Endothelial cell (in vitro differentiated cells): ENCODE measurements around the gene CDH26. TPM values are rescaled to one million over a fixed set of nuclear protein-coding genes. Genes with fewer than 3 reads are reported as not detected.

ENCODE experiments used
- DNase-seq: peaks from one replicate; pipeline ENCODE4 v3.0.0; 2021; ENCODE audit warnings: low spot score
- H3K27ac Mint-ChIP-seq: one replicate; pipeline ENCODE4 v1.8.0; 2021; ENCODE audit warnings: mixed read lengths, inconsistent platforms; ENCODE audit not compliant: unreplicated experiment
- H3K27me3 Mint-ChIP-seq: one replicate; pipeline ENCODE4 v1.8.0; 2021; ENCODE audit warnings: mild to moderate bottlenecking, moderate library complexity, mixed read lengths, inconsistent platforms; ENCODE audit not compliant: unreplicated experiment
- H3K36me3 Mint-ChIP-seq: one replicate; pipeline ENCODE4 v1.8.0; 2021; ENCODE audit warnings: mild to moderate bottlenecking, low read depth, mixed read lengths, inconsistent platforms; ENCODE audit not compliant: unreplicated experiment
- H3K4me1 Mint-ChIP-seq: one replicate; pipeline ENCODE4 v1.8.0; 2021; ENCODE audit warnings: mild to moderate bottlenecking, mixed read lengths, inconsistent platforms; ENCODE audit not compliant: unreplicated experiment
- H3K4me3 Mint-ChIP-seq: one replicate; pipeline ENCODE4 v1.8.0; 2021; ENCODE audit warnings: mild to moderate bottlenecking, mixed read lengths, inconsistent platforms; ENCODE audit not compliant: unreplicated experiment
- H3K9me3 Mint-ChIP-seq: one replicate; pipeline ENCODE4 v1.8.0; 2021; ENCODE audit warnings: mixed read lengths, inconsistent platforms; ENCODE audit not compliant: unreplicated experiment
- total RNA-seq: library from RNA; stranded (reverse); fragmentation: NEBNext Ultra II Directional; extraction: Animal tissue kit (Norgen Biotek cat#: 25700); gene quantifications from one replicate; pipeline ENCODE4 v1.2.1, GENCODE V29; 2021; ENCODE audit not compliant: unreplicated experiment
- TF ChIP-seq, protein P1 (sequence below): fragments of 200-600 bp; sonication (generic); IDR thresholded peaks from one replicate; pipeline ENCODE4 v1.5.0; 2021; ENCODE audit warnings: antibody characterized with exemption; ENCODE audit not compliant: unreplicated experiment

The CDH26 gene
- total RNA-seq, 1 donor from 2014 or later = 5.4 TPM

DNA sequence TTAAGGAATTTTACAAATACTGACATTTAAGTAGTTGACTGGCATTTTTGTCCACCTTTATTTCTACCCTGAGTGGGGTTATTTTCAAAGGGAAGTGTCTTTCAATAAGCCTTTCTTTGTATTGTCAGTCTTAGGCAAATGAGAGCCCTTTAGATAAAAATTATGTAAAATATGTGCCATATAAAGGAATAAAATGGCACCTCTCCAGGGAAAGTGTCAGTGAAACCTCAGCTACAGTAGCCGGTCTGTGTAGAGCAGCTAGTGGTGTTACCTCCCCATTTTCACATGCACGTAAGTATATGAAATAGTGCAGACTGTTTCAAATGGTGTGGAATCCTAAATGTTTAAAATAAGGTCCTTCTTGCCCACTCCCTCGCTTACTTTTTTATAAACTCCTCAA is 13.0 kb upstream of the CDH26 start:
- TF ChIP-seq, protein P1, sequence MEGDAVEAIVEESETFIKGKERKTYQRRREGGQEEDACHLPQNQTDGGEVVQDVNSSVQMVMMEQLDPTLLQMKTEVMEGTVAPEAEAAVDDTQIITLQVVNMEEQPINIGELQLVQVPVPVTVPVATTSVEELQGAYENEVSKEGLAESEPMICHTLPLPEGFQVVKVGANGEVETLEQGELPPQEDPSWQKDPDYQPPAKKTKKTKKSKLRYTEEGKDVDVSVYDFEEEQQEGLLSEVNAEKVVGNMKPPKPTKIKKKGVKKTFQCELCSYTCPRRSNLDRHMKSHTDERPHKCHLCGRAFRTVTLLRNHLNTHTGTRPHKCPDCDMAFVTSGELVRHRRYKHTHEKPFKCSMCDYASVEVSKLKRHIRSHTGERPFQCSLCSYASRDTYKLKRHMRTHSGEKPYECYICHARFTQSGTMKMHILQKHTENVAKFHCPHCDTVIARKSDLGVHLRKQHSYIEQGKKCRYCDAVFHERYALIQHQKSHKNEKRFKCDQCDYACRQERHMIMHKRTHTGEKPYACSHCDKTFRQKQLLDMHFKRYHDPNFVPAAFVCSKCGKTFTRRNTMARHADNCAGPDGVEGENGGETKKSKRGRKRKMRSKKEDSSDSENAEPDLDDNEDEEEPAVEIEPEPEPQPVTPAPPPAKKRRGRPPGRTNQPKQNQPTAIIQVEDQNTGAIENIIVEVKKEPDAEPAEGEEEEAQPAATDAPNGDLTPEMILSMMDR = no peak
- Mint-ChIP-seq H3K4me3 (no peak overlapping the region), H3K36me3 (no peaks in the 10 kb centered on the region), H3K27me3 (peaks cover 4% of the 10 kb centered on the region), H3K27ac (no peak overlapping the region), H3K4me1 (peaks cover 4% of the 10 kb centered on the region), H3K9me3 (no peaks in the 10 kb centered on the region)
- no peak for DNase-seq

DNA sequence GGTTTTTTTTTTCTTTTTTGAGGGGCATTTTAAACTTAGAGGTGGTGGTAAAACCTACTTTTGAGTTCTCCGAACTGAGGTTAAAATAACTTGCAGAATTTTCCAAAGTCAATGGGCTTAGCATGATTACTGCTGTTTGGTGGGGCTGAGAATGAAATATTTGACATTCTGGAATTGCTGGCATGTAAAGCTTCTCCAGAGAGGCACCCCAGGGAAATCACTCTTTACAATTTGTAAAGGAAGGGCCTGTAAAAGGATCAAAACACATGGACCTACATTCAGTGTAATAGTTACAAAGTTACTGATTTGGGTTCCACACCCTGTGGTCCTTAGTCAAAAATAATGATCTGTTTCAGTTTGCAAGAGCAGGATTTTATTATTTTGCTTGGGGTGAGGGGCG is 12.5 kb upstream of the CDH26 start:
- no peak for DNase-seq
- H3K27me3 Mint-ChIP-seq = peaks cover under 1% of the 10 kb centered on the region
- H3K36me3 Mint-ChIP-seq = no peaks in the 10 kb centered on the region
- H3K4me3 Mint-ChIP-seq = no peak overlapping the region
- no peaks in the 10 kb centered on the region for H3K9me3 Mint-ChIP-seq
- H3K27ac Mint-ChIP-seq = no peak overlapping the region
- H3K4me1 Mint-ChIP-seq = peaks cover 4% of the 10 kb centered on the region
- TF ChIP-seq, protein P1 = no peak

DNA sequence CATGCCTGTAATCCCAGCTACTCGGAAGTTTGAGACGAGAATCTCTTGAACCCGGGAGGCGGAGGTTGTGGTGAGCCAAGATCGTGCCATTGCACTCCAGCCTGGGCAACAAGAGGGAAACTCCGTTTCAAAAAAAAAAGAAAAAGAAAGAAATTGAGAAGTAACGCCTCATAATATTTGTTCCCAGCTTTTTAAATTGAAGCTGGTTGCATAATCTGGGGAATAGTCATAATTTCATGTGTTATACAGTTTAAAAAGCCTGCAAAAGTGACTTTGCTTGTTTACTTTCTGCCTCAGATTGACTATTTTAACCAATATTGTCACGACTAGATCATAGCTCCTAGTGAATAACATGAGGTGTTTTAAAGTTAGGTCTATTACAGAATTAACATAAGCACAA is 10.8 kb upstream of the CDH26 start:
- H3K4me3 Mint-ChIP-seq = no peak overlapping the region
- no peak overlapping the region for H3K27ac Mint-ChIP-seq
- no peaks in the 10 kb centered on the region for H3K27me3 Mint-ChIP-seq
- no peaks in the 10 kb centered on the region for H3K36me3 Mint-ChIP-seq
- TF ChIP-seq, protein P1 = no peak
- H3K4me1 Mint-ChIP-seq = peaks cover 3% of the 10 kb centered on the region
- DNase-seq = no peak
- H3K9me3 Mint-ChIP-seq = no peaks in the 10 kb centered on the region

DNA sequence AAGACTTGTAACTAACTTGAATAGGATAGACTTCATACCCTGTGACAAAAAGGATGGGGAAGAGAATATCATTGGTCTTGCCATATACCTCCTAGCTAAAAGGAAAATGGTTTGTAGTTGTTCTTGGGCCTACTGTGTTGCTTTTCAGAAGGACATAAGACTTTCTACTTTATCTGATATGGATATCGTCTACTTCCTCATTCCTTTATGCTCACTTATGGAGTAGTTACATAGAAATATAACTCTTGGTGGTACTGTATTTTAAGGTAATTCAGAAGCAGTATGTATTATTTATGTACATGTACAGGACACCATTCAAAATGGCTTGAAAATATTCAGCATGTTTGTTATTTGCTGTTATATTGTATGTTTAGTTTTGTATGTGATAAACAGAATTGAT is 10.0 kb upstream of the CDH26 start:
- DNase-seq = no peak
- Mint-ChIP-seq H3K4me3 (no peak overlapping the region), H3K4me1 (peaks cover 3% of the 10 kb centered on the region), H3K36me3 (no peaks in the 10 kb centered on the region), H3K9me3 (no peaks in the 10 kb centered on the region), H3K27ac (no peak overlapping the region), H3K27me3 (no peaks in the 10 kb centered on the region)
- TF ChIP-seq, protein P1 = no peak

DNA sequence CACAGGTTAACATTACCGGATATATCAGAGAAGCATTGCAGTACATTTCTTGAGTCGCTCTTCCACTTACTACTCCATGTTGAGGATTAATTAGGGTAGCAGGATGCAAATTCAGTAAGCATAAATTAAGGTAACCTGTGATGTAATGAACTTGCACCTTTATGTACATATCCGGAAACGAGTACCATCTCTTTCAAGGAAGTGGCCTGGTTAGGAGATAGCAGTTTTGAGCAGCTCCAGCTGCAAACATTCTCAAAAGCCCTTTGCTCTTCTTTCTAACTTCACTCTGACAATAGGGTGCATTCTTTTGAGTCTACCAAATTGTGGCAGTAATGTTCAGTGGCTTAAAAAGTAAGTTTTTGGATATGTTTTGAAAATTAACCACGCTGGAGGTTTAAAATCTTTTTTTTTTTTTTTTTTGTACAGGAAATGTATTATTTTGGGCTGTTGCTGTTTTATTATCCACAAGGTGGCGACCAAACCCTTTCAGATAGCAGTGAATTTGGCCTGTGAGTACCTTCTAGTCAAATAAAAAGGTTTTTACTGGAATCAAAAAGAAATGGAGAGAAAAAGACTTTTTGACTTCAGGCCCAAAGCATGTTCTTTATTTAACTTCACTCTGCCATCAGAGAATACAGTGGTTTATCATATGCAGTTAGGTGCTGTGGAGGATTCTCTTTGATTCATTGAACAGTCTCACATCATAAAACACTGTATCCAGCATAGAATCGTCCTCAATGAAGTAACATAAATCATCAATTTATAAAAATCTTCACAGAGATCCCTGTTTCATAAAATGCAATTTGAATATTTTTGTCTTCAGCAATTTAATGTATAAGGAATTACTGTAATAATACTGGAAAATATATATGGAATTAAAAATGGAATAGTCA is 9.1 kb upstream of the CDH26 start:
- TF ChIP-seq, protein P1 = peak; percentile 58
- Mint-ChIP-seq H3K36me3 (no peaks in the 10 kb centered on the region), H3K4me1 (peaks cover 3% of the 10 kb centered on the region), H3K27me3 (no peaks in the 10 kb centered on the region), H3K4me3 (no peak overlapping the region), H3K9me3 (no peaks in the 10 kb centered on the region), H3K27ac (no peak overlapping the region)
- peak; percentile 19 for DNase-seq
